Thyroid gland (tissue), 4 donors: ENCODE data around the gene ESYT2. TPM values are rescaled to one million over a fixed set of nuclear protein-coding genes. Genes with fewer than 3 reads are reported as not detected.
A peak's percentile ranks its signal among the peaks of the same experiment; 100 is the strongest.

Experiments used
- DNase-seq, 2 donors: peaks; one replicate each; pipeline ENCODE4 v3.0.0-alpha.2; 2019
- H3K27ac ChIP-seq, 3 donors: fragments of 200-600 bp; sonication (generic); 1 replicate in 2 of 3; 2 replicates in 1 of 3; pipeline ENCODE4 v1.5.1; 2016 to 2019; ENCODE audit warnings: mild to moderate bottlenecking in 1 of 3, moderate library complexity in 1 of 3
- H3K27me3 ChIP-seq: fragments of 200-600 bp; sonication (generic); one replicate; pipeline ENCODE4 v1.5.1; 2019
- H3K36me3 ChIP-seq, 2 donors: fragments of 200-600 bp; sonication (generic); one replicate each; pipeline ENCODE4 v1.5.1; 2016 to 2019
- H3K4me1 ChIP-seq, 2 donors: fragments of 200-600 bp; sonication (generic); one replicate each; pipeline ENCODE4 v1.5.1; 2017 to 2019
- H3K4me3 ChIP-seq, 3 donors: fragments of 200-600 bp; sonication (generic); replicated peaks in 1 of 3; 1 replicate in 2 of 3; 2 replicates in 1 of 3; pipeline ENCODE4 v1.5.1; 2016; ENCODE audit warnings: mild to moderate bottlenecking in 1 of 3
- H3K9me3 ChIP-seq: fragments of 200-600 bp; sonication (generic); one replicate; pipeline ENCODE4 v1.5.1; 2017
- CTCF ChIP-seq, 6 experiments: fragments of 200-600 bp in 3 of 6; fragments of 450-650 bp in 3 of 6; sonication (generic) in 3 of 6; IDR thresholded peaks; one replicate each; pipeline ENCODE4 v1.5.1; 2016 to 2019; ENCODE audit warnings: antibody characterized with exemption in 6 of 6, mild to moderate bottlenecking in 2 of 6, inconsistent platforms in 1 of 6, moderate library complexity in 1 of 6
- POLR2A ChIP-seq, 2 donors: fragments of 450-650 bp; IDR thresholded peaks; one replicate each; pipeline ENCODE4 v1.6.1; 2017; ENCODE audit warnings: antibody characterized with exemption in 2 of 2, mild to moderate bottlenecking in 2 of 2, moderate library complexity in 1 of 2
- WGBS, 2 donors: methylation state at CpG; one replicate each; pipeline ENCODE4 v1.1.5; 2017; 5-methylcytosine and 5-hydroxymethylcytosine counted together
- intact Hi-C: fragments of 100-400 bp; cut with DNase I; formaldehyde crosslinking; loops from one replicate; pipeline ENCODE4 v1.15.1; 2023
- total RNA-seq, 4 donors: library from RNA; depleted of rRNA; stranded (reverse); fragments of >200 nt; gene quantifications; one replicate each; pipeline ENCODE4 v1.2.3, GENCODE V29; 2016

The ESYT2 gene
- total RNA-seq, 4 donors from 2014 or later, result 102 to 123 (median 116) TPM

- Histone ChIP-seq H3K9me3 (no peaks in the 10 kb centered on the region), H3K4me3 (no peak overlapping the region), H3K27ac (no peak overlapping the region), H3K36me3 (peaks cover 21% of the 10 kb centered on the region in 2 donors), H3K4me1 (no peaks in the 10 kb centered on the region), H3K27me3 (no peaks in the 10 kb centered on the region)
- TF ChIP-seq CTCF (IDR thresholded peaks at IDR 0.05) (no peak), POLR2A (IDR thresholded peaks at IDR 0.05) (no peak)
- DNase-seq, result no peak
- 73 to 89% methylated on average over 4 of the region's 4 CpGs for WGBS, 2 donors
- intact Hi-C loops, result no loop called here
Observed at GRCh38 chr7:158795272-158795671, 34.0 kb downstream of the ESYT2 start.

- intact Hi-C loops, result no loop called here
- WGBS, 2 donors, result 96% methylated on average over 10 of the region's 10 CpGs
- no peak for TF ChIP-seq POLR2A (IDR thresholded peaks at IDR 0.05)
- TF ChIP-seq CTCF (IDR thresholded peaks at IDR 0.05), result no peak
- Histone ChIP-seq H3K27me3 (no peaks in the 10 kb centered on the region), H3K4me1 (no peaks in the 10 kb centered on the region), H3K9me3 (no peaks in the 10 kb centered on the region), H3K4me3 (no peak overlapping the region), H3K36me3 (peaks cover 14 to 18% of the 10 kb centered on the region in 2 donors), H3K27ac (no peak overlapping the region)
- no peak for DNase-seq
Observed at GRCh38 chr7:158791107-158791506, 38.2 kb downstream of the ESYT2 start.

- Histone ChIP-seq H3K4me3 (no peak overlapping the region), H3K9me3 (no peaks in the 10 kb centered on the region), H3K27ac (no peak overlapping the region), H3K4me1 (no peaks in the 10 kb centered on the region), H3K27me3 (no peaks in the 10 kb centered on the region), H3K36me3 (peaks cover 8 to 11% of the 10 kb centered on the region in 2 donors)
- TF ChIP-seq CTCF (IDR thresholded peaks at IDR 0.05) (no peak), POLR2A (IDR thresholded peaks at IDR 0.05) (no peak)
- intact Hi-C loops, result no loop called here
- DNase-seq, result no peak
- WGBS, 2 donors, result 90 to 91% methylated on average over 11 of the region's 11 CpGs
Observed at GRCh38 chr7:158789842-158790241, 39.5 kb downstream of the ESYT2 start.

GRCh38 chr7:158786898-158787297 is 42.4 kb downstream of the ESYT2 start:
- Histone ChIP-seq H3K36me3 (peaks cover 4 to 13% of the 10 kb centered on the region in 2 donors), H3K9me3 (no peaks in the 10 kb centered on the region), H3K4me3 (no peak overlapping the region), H3K27ac (peak overlapping the region in 1 of 3 donors; percentile 31), H3K4me1 (no peaks in the 10 kb centered on the region), H3K27me3 (no peaks in the 10 kb centered on the region)
- DNase-seq, result no peak
- TF ChIP-seq CTCF (IDR thresholded peaks at IDR 0.05) (no peak), POLR2A (IDR thresholded peaks at IDR 0.05) (no peak)
- WGBS, 2 donors, result 90 to 94% methylated on average over 6 of the region's 6 CpGs
- intact Hi-C loops, result no loop called here

GRCh38 chr7:158784270-158784669 is 45.0 kb downstream of the ESYT2 start:
- intact Hi-C loops, result no loop called here
- no peak for TF ChIP-seq POLR2A (IDR thresholded peaks at IDR 0.05)
- no peak for TF ChIP-seq CTCF (IDR thresholded peaks at IDR 0.05)
- Histone ChIP-seq H3K4me1 (peaks cover 6% of the 10 kb centered on the region in 2 donors), H3K36me3 (peaks cover 0 to 10% of the 10 kb centered on the region in 2 donors), H3K4me3 (no peak overlapping the region), H3K27me3 (no peaks in the 10 kb centered on the region), H3K9me3 (no peaks in the 10 kb centered on the region), H3K27ac (no peak overlapping the region)
- DNase-seq, result no peak
- 93% methylated on average over 7 of the region's 7 CpGs for WGBS, 2 donors
